SK-N-SH (cell line): ENCODE measurements around the gene RGS7. TPM values are rescaled to one million over a fixed set of nuclear protein-coding genes. Genes with fewer than 3 reads are reported as not detected.

Experiments used
- CTCF ChIA-PET: fragments of 300-600, 350-600 bp; formaldehyde crosslinking; extraction: SDS; loops from one replicate; lab custom pipeline; 2021; lab: Yijun Ruan, JAX
- POLR2A ChIA-PET: fragments of 350-600 bp; sonication (Branson Sonifier 250); formaldehyde crosslinking; extraction: SDS; loops from one replicate; lab custom pipeline; 2020; ENCODE audit warnings: antibody characterized with exemption, inconsistent platforms; lab: Yijun Ruan, JAX
- DNase-seq: peaks from one replicate; pipeline ENCODE4 v3.0.0; 2012
- H2AFZ ChIP-seq: fragments of 200-600 bp; sonication (generic); 2 replicates; pipeline ENCODE4 v1.8.1; 2016; ENCODE audit warnings: antibody characterized with exemption, mild to moderate bottlenecking, low read depth
- H3F3A ChIP-seq: fragments of 200-600 bp; sonication (generic); replicated peaks from 2 replicates; pipeline ENCODE3; 2016; ENCODE audit warnings: antibody characterized with exemption, mild to moderate bottlenecking; ENCODE audit not compliant: insufficient read depth
- H3K27ac ChIP-seq, 2 experiments: fragments of 200-500 bp in 1 of 2; fragments of 200-600 bp in 1 of 2; sonication (Bioruptor generic) in 1 of 2; sonication (generic), shearing (Covaris generic) in 1 of 2; 2 replicates each; pipeline versions ENCODE4 v1.5.1 to v1.6.1; 2014 to 2016; ENCODE audit warnings: low read depth in 2 of 2, inconsistent platforms in 1 of 2, low read length in 1 of 2, mild to moderate bottlenecking in 1 of 2, mixed read lengths in 1 of 2
- H3K27me3 ChIP-seq: fragments of 200-600 bp; sonication (generic), shearing (Covaris generic); 2 replicates; pipeline ENCODE4 v1.6.1; 2016; ENCODE audit warnings: mixed run types; ENCODE audit not compliant: insufficient read depth
- H3K36me3 ChIP-seq, 2 experiments: fragments of 200-500 bp in 1 of 2; fragments of 200-600 bp in 1 of 2; sonication (Bioruptor generic) in 1 of 2; sonication (generic) in 1 of 2; replicated peaks in 1 of 2; 2 replicates each; pipeline versions ENCODE3 to v1.5.1; 2014 to 2016; ENCODE audit warnings: low read length in 1 of 2, mild to moderate bottlenecking in 1 of 2; ENCODE audit not compliant: insufficient read depth in 2 of 2, control insufficient read depth in 1 of 2
- H3K4me1 ChIP-seq, 2 experiments: fragments of 200-500 bp in 1 of 2; fragments of 200-600 bp in 1 of 2; sonication (Bioruptor generic) in 1 of 2; sonication (generic), shearing (Covaris generic) in 1 of 2; 2 replicates each; pipeline versions ENCODE4 v1.5.1 to v1.6.1; 2014 to 2016; ENCODE audit warnings: low read depth in 1 of 2, low read length in 1 of 2, mixed run types in 1 of 2; ENCODE audit not compliant: insufficient read depth in 2 of 2, control insufficient read depth in 1 of 2
- H3K4me2 ChIP-seq: fragments of 200-600 bp; sonication (generic), shearing (Covaris generic); 2 replicates; pipeline ENCODE4 v1.6.1; 2017; ENCODE audit warnings: mixed run types
- H3K4me3 ChIP-seq, 2 experiments: fragments of 200-500 bp in 1 of 2; fragments of 200-600 bp in 1 of 2; sonication (Bioruptor generic) in 1 of 2; sonication (generic), shearing (Covaris generic) in 1 of 2; 2 replicates each; pipeline versions ENCODE4 v1.5.1 to v1.8.1; 2014 to 2016; ENCODE audit warnings: low read depth in 2 of 2, inconsistent platforms in 1 of 2, low read length in 1 of 2, mild to moderate bottlenecking in 1 of 2, mixed read lengths in 1 of 2, moderate library complexity in 1 of 2
- H3K79me2 ChIP-seq: fragments of 200-600 bp; sonication (generic); 2 replicates; pipeline ENCODE4 v1.8.1; 2017; ENCODE audit warnings: mild to moderate bottlenecking; ENCODE audit not compliant: insufficient read depth
- H3K9ac ChIP-seq: fragments of 200-600 bp; sonication (generic); 2 replicates; pipeline ENCODE4 v1.6.1; 2017; ENCODE audit warnings: mixed run types
- H3K9me2 ChIP-seq: fragments of 200-600 bp; sonication (generic); 2 replicates; pipeline ENCODE4 v1.6.1; 2017; ENCODE audit warnings: mixed run types
- H3K9me3 ChIP-seq: fragments of 200-600 bp; sonication (generic); 2 replicates; pipeline ENCODE4 v1.6.1; 2017; ENCODE audit warnings: mixed run types, mild to moderate bottlenecking, moderate library complexity
- H4K20me1 ChIP-seq: fragments of 200-600 bp; sonication (generic); 2 replicates; pipeline ENCODE4 v1.6.1; 2017; ENCODE audit warnings: mild to moderate bottlenecking, mixed run types; ENCODE audit not compliant: insufficient read depth
- CHD2 ChIP-seq: fragments of 150-350 bp; IDR thresholded peaks from 2 replicates; pipeline ENCODE4 v1.6.1; 2018; ENCODE audit warnings: low read length; ENCODE audit not compliant: partially characterized antibody
- EP300 ChIP-seq, 2 experiments: IDR thresholded peaks; 2 replicates each; pipeline versions ENCODE4 v1.4.0 to v1.6.1; 2012; ENCODE audit warnings: borderline replicate concordance in 1 of 2, low read depth in 1 of 2, low read length in 1 of 2
- MEF2A ChIP-seq: IDR thresholded peaks from 2 replicates; pipeline ENCODE4 v1.4.0; 2012; ENCODE audit warnings: low read depth, borderline replicate concordance
- NFIC ChIP-seq: IDR thresholded peaks from 2 replicates; pipeline ENCODE4 v1.4.0; 2012; ENCODE audit warnings: borderline replicate concordance
- NRF1 ChIP-seq: IDR thresholded peaks from 2 replicates; pipeline ENCODE4 v1.6.1; 2012; ENCODE audit warnings: low read depth, mild to moderate bottlenecking, low read length
- POLR2AphosphoS5 ChIP-seq: IDR thresholded peaks from 2 replicates; pipeline ENCODE4 v1.6.1; 2012; ENCODE audit warnings: low read depth, low read length
- RAD21 ChIP-seq: IDR thresholded peaks from 2 replicates; pipeline ENCODE4 v1.6.1; 2012; ENCODE audit warnings: mild to moderate bottlenecking, low read length
- RXRA ChIP-seq: IDR thresholded peaks from 2 replicates; pipeline ENCODE4 v1.4.0; 2012; ENCODE audit warnings: low read depth, mild to moderate bottlenecking, borderline replicate concordance
- SIN3A ChIP-seq: IDR thresholded peaks from 2 replicates; pipeline ENCODE4 v1.6.1; 2012; ENCODE audit warnings: low read depth, mild to moderate bottlenecking, low read length, moderate library complexity, borderline replicate concordance
- TEAD4 ChIP-seq: IDR thresholded peaks from 2 replicates; pipeline ENCODE4 v1.4.0; 2012; ENCODE audit warnings: mild to moderate bottlenecking, borderline replicate concordance; ENCODE audit not compliant: insufficient read depth
- YY1 ChIP-seq: IDR thresholded peaks from 2 replicates; pipeline ENCODE4 v1.4.0; 2012; ENCODE audit warnings: low read depth, mild to moderate bottlenecking
- WGBS: methylation state at CpG from one replicate; pipeline ENCODE4 v1.1.6; 2017; ENCODE audit warnings: low lambda C conversion rate; 5-methylcytosine and 5-hydroxymethylcytosine counted together
- polyA plus RNA-seq, 3 experiments: library from polyadenylated mRNA; depleted of rRNA; stranded (reverse); fragments of >200 nt; gene quantifications; 2 replicates each; pipeline ENCODE4 v1.2.3, GENCODE V29; 2012
- TF ChIP-seq, protein P1 (sequence below): IDR thresholded peaks from 2 replicates; pipeline ENCODE4 v1.4.0; 2012; ENCODE audit warnings: low read depth, borderline replicate concordance
- TF ChIP-seq, protein P2 (sequence below): IDR thresholded peaks from 2 replicates; pipeline ENCODE4; 2012
- TF ChIP-seq, protein P3 (sequence below): IDR thresholded peaks from 2 replicates; pipeline ENCODE4 v1.6.1; 2012; ENCODE audit warnings: mild to moderate bottlenecking, low read depth, low read length, moderate library complexity

RGS7 gene
- polyA plus RNA-seq, 1 of the 3 experiments (the other 2 are of a cell fraction): 0.36 TPM

DNA sequence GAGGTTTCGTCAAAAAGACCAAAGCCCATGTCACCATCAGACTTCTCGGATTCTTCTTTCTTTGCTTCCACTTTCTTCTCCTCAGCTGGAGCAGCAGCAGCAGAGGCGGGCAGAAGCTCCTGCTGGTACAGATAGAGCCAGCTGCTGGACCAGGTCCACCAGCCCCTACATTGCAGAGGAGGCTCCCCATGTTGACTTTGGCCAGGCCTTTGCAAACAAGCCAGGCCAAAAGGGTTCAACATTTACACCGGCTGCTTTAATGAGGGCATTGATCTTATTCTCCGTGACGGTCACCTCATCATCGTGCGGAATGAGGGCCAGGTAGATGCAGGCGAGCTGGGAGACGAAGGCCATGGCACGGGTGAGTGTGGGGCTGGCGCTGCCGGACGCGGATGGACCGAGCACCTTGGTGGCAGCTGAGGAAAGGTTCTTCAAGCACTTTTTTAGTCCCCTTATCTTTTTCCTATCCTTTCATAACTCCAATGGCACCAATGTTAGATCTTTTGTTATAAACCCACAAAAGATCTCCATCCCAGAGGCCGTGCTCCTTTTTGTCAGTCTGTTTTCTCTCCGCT, 358.5 kb downstream of the RGS7 start (continued):
- TF ChIP-seq MEF2A (no peak), RAD21 (no peak), EP300 (IDR thresholded peaks at IDR 0.05; ENCODE audit: borderline replicate concordance in 1 of 2, low read depth in 1 of 2, low read length in 1 of 2) (no peak), NRF1 (no peak), POLR2AphosphoS5 (no peak), SIN3A (no peak)
- TF ChIP-seq, all 33 proteins: peak for 0

DNA sequence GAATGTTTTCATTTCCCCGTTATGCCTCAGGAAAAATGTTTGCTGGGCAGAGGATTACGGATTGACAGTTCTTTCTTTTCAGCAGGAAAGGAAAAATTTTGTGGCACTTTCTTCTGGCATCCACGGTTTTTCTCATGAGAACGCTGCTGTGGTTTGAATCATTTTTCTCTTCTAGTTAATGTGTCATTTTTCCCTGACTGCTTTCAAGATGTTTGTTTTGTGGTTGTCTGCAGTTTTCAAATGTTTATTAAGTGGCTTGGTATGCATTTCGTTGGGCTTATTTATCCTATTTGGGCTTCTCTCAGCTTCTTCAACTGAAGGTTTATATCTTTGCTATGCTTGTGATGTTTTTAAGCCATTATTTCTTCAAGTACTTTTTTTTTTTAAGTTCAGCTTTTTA, 359.0 kb downstream of the RGS7 start:
- Histone ChIP-seq H3K4me3 (no peak overlapping the region), H3K79me2 (no peaks in the 10 kb centered on the region), H3K4me2 (no peak overlapping the region), H3F3A (no peaks in the 10 kb centered on the region), H3K9ac (no peak overlapping the region), H3K4me1 (no peaks in the 10 kb centered on the region), H3K27ac (no peak overlapping the region), H3K27me3 (no peaks in the 10 kb centered on the region), H4K20me1 (no peaks in the 10 kb centered on the region), H2AFZ (no peak overlapping the region), H3K36me3 (no peaks in the 10 kb centered on the region), H3K9me2 (no peaks in the 10 kb centered on the region), H3K9me3 (no peaks in the 10 kb centered on the region)
- ChIA-PET POLR2A (no interaction called here), CTCF (interaction anchor here (1.1 kb wide), 1 partner anchor 9 kb away, joined by 3 read pairs; no protein-coding TSS in a partner anchor)
- WGBS: 46% methylated on average over 5 of the region's 5 CpGs
- DNase-seq: no peak
- TF ChIP-seq, protein P1, sequence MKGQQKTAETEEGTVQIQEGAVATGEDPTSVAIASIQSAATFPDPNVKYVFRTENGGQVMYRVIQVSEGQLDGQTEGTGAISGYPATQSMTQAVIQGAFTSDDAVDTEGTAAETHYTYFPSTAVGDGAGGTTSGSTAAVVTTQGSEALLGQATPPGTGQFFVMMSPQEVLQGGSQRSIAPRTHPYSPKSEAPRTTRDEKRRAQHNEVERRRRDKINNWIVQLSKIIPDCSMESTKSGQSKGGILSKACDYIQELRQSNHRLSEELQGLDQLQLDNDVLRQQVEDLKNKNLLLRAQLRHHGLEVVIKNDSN: no peak
- TF ChIP-seq RXRA: no peak
- TF ChIP-seq YY1: no peak
- no peak for TF ChIP-seq EP300 (IDR thresholded peaks at IDR 0.05; ENCODE audit: borderline replicate concordance in 1 of 2, low read depth in 1 of 2, low read length in 1 of 2)
- TF ChIP-seq NFIC: no peak
- TF ChIP-seq RAD21: no peak
- TF ChIP-seq, protein P2, sequence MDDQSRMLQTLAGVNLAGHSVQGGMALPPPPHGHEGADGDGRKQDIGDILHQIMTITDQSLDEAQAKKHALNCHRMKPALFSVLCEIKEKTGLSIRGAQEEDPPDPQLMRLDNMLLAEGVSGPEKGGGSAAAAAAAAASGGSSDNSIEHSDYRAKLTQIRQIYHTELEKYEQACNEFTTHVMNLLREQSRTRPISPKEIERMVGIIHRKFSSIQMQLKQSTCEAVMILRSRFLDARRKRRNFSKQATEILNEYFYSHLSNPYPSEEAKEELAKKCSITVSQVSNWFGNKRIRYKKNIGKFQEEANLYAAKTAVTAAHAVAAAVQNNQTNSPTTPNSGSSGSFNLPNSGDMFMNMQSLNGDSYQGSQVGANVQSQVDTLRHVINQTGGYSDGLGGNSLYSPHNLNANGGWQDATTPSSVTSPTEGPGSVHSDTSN: no peak
- TF ChIP-seq TEAD4: no peak
- no peak for TF ChIP-seq SIN3A
- TF ChIP-seq CHD2: no peak
- TF ChIP-seq, protein P3, sequence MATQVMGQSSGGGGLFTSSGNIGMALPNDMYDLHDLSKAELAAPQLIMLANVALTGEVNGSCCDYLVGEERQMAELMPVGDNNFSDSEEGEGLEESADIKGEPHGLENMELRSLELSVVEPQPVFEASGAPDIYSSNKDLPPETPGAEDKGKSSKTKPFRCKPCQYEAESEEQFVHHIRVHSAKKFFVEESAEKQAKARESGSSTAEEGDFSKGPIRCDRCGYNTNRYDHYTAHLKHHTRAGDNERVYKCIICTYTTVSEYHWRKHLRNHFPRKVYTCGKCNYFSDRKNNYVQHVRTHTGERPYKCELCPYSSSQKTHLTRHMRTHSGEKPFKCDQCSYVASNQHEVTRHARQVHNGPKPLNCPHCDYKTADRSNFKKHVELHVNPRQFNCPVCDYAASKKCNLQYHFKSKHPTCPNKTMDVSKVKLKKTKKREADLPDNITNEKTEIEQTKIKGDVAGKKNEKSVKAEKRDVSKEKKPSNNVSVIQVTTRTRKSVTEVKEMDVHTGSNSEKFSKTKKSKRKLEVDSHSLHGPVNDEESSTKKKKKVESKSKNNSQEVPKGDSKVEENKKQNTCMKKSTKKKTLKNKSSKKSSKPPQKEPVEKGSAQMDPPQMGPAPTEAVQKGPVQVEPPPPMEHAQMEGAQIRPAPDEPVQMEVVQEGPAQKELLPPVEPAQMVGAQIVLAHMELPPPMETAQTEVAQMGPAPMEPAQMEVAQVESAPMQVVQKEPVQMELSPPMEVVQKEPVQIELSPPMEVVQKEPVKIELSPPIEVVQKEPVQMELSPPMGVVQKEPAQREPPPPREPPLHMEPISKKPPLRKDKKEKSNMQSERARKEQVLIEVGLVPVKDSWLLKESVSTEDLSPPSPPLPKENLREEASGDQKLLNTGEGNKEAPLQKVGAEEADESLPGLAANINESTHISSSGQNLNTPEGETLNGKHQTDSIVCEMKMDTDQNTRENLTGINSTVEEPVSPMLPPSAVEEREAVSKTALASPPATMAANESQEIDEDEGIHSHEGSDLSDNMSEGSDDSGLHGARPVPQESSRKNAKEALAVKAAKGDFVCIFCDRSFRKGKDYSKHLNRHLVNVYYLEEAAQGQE: no peak
